RPMI7951 (cell line): ENCODE data around the gene NHS. TPM values are rescaled to one million over a fixed set of nuclear protein-coding genes. Genes with fewer than 3 reads are reported as not detected.
A peak's percentile ranks its signal among the peaks of the same experiment; 100 is the strongest.
"Not testable (repeated sequence)": the region's sequence is repeated elsewhere in the genome, so short reads cannot be mapped to it uniquely, and the experiment has no call there.

Experiments used
- DNase-seq: peaks from one replicate; pipeline ENCODE4 v3.0.0-alpha.2; 2012; ENCODE audit warnings: low read depth
- total RNA-seq: library from RNA; depleted of rRNA; stranded (reverse); fragments of >200 nt; shearing (Covaris generic); gene quantifications from 2 replicates; pipeline ENCODE4 v1.2.3, GENCODE V29; 2014

NHS gene
- total RNA-seq, 1 experiment from 2014 or later: 7.1 TPM

- DNase-seq: peak; percentile 82
These were observed 30.4 kb downstream of the NHS start for GRCh38 chrX:17405225-17405969.

GRCh38 chrX:17409566-17410290, 34.7 kb downstream of the NHS start:
- DNase-seq: no peak

GRCh38 chrX:17410651-17411050, 35.7 kb downstream of the NHS start:
- no peak for DNase-seq

DNA sequence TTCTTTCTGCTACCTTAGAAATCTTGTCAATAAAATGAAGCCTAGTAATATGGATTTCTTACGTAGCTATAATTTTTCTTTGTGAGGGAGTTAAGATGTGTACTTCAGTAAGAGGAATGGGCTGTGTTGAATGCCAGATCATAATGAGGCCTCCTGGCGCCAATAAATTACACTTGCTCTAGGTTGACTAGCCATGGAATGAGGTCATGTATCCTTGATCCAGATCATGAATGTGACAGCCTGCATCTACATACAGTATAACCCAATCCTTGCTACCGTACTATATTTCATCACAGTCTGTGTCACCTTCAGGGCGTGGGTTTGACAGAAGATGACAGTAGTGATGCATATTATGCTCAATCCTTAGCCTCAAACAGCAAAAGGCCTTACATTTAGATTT, 36.2 kb downstream of the NHS start:
- DNase-seq: no peak

GRCh38 chrX:17412692-17413091, 37.7 kb downstream of the NHS start:
- DNase-seq: peak; percentile 81

DNA sequence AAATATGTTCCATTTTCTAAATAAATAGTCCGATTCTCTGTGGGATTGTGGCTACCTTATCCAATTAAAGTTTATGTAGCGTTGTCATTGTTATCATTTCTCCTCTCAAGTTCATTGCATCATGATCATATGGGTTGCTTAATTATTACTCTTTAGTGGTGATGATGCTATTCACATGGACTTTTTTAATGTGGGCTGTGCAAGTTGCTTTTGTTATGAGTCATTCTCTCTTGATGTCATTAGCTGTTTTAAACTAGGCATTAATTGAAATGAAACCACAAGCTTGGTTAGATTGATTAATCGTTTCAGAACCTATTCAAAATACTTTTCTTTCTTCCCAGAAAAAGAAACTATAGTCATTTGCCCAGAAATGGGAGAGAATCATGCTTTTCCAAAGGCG, 38.2 kb downstream of the NHS start:
- DNase-seq: peak; percentile 72

GRCh38 chrX:17414027-17414658, 39.1 kb downstream of the NHS start:
- no peak for DNase-seq

- peak; percentile 33 for DNase-seq
These were observed 39.8 kb downstream of the NHS start for GRCh38 chrX:17414839-17415238.

GRCh38 chrX:17415242-17415810, 40.3 kb downstream of the NHS start:
- DNase-seq: peak; percentile 34

DNA sequence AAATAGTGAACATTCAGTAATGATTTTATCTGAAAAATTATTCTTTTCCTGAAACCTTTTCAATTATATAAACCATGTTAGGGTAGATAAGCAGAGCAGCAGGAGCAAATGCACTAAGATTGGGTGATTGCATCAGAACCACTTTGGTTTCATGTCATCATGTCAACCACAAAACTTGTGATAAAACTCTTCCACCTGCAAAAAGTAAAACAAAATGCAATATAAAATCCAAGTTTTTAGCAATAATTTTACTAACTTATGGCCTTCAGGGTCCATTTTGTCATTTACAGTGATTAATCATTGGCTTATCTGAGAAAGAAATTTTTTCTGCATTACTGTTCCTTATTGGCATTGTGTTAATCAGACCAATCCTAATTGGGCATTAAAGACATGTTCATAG, 42.4 kb downstream of the NHS start:
- DNase-seq: no peak

DNA sequence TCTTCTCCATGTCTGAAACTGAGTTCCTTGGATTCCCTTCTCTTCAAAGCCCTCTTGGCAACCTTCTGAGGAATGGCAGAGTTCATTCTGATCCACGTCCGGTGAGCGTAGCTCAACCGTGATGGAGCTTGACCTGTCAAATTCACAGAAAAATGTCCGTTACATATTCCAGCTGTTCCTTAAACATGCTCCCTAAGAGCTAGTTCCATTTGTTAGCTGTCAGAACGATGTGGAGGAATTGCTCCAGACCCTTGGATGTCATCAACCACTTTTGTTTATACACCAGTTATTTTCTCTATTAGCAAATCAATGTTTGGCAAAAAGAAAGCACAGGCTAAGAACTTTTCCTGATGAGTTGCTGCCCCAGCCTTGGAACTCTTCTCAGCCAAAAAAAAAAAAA, 50.1 kb downstream of the NHS start:
- DNase-seq: no peak

- no peak for DNase-seq
These were observed 50.6 kb downstream of the NHS start for GRCh38 chrX:17425551-17425950.

- no peak for DNase-seq
These were observed 56.2 kb downstream of the NHS start for GRCh38 chrX:17431171-17431570.

GRCh38 chrX:17432158-17432557, 57.2 kb downstream of the NHS start:
- DNase-seq: no peak

DNA sequence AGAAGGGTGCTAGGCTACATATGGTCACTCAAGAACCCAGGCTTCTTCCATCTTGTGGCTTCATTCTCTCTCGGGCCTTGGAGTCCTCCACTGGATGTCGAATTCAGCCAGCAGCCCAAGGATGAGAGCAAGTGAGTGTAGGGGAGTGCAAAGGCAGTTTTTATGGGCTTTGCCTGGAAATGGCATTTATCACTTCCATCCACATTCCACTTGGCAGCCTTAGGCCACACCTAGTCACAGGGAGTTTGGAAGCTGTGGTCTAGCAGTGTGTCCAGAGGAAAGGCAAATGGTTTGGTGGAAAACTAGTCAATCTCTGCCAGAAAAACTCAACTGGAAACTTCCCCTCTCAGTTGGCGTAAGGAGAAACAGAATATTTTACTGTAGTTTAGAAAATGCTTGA, 59.0 kb downstream of the NHS start:
- peak; percentile 46 for DNase-seq

DNA sequence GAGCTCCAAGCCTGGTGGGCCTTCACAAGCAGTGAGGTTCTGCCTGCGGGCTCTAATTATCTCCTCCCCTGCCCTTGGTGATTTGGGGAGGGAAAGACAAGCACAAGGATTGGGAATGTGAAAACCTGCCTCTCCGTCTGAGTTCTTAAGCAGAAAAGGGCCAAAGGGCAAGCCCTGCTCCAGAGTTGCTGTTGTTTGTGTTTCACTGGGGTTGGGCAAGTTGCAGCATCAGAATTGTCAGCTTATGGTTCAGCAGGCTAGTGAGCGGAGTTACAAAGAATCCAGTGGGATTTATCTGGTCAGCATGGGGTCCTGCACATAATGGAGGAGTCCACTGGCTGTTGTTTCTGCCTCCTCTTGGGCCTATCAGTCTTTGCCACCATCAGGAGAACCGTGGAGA, 60.5 kb downstream of the NHS start:
- DNase-seq: no peak

DNA sequence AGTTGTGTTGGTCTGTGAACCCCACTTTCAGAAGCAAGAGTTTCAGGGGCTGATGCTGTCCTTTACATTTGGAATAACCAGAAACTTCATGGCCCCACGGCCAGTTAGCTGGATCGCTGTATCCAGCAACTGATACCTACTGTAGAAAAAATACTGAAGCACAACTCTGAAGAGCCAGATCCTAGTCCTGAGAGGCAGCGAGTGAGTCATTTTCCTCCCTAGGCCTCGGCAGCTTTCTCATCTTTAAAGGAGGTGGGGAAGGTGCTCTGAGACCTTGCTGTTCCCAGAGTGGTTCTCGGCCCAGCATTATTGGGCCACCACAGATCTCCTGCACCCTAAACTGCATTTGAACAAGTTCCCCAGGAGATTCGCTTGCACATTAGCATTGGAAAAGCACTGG, 63.2 kb downstream of the NHS start:
- DNase-seq: peak; percentile 28

DNA sequence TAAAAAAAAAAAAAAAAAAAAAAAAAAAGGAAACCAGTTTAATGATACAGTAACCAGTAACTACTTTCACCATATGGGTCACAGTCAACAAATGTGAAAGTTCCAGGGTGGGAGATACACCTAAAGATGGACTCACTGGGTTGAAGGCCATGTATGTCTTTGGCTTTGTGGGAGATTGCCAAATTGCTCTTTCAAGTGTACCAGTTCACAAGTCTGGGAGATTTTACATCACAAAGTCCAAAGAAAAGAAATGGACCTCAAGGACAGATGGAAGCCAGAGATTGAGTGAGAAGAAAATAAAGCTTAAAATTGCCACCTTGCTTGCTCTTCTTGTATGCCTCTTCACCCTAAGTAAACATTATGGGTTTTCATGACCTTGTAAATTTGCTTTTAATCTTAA, 65.3 kb downstream of the NHS start:
- peak; percentile 16 for DNase-seq

GRCh38 chrX:17440836-17441235, 65.8 kb downstream of the NHS start:
- DNase-seq: no peak

DNA sequence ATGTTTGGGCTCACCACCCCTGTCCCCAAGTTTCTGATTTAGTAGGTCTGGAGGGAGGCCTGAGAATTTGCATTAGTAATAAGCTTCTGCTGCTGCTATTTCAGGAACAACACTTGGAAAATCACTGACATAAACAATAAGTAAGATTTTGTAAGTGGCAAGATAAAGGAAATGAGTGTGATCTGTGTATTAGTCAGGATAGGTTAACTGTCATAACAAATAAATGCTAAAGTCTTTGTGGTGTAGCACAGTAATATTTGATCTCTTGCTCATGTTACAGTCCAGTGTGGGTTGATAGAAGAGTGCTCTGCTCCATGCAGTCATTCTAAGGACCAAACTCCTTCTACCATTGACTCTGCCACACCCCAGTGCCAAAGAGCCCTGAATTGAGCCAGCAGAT, 67.0 kb downstream of the NHS start:
- DNase-seq: peak; percentile 61

GRCh38 chrX:17442898-17443297, 67.9 kb downstream of the NHS start:
- peak; percentile 34 for DNase-seq

DNA sequence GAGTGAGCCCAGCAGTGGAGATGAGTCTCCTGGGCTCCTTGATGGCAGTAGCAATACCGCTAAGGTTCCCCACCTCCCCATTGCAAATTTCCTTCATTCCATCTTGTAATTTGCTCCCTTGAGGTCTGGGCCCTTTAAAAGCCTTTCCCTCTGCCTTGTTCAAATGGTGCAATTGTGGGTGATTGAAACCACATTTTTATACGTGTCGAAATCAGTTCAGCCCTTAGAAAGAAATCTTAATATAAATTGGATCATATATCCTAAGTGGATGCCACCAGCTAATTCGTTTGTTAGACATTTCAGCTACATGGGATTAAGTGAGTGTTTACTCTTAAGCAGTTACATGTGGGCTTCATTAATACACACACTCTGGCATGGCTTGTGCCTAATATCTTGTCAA, 68.6 kb downstream of the NHS start:
- no peak for DNase-seq

GRCh38 chrX:17446269-17446668, 71.3 kb downstream of the NHS start:
- not testable (repeated sequence) for DNase-seq
